Astrocyte of the cerebellum (primary cell): ENCODE measurements around the gene ETV3L.

Experiments
- DNase-seq: peaks from one replicate; pipeline ENCODE4 v3.0.0-alpha.2; 2011; ENCODE audit warnings: low read depth
- H3K4me3 ChIP-seq: 2 replicates; pipeline ENCODE4 v1.5.1; 2011; ENCODE audit warnings: mild to moderate bottlenecking, low read depth, low read length, moderate library complexity
- in situ Hi-C: cut with HindIII; loops from 2 replicates; pipeline ENCODE4 v1.10.0; 2017; ENCODE audit warnings: low sequenced_read_pairs
- TF ChIP-seq, protein P1 (sequence below): IDR thresholded peaks from 2 replicates; pipeline ENCODE4 v1.5.1; 2012; ENCODE audit warnings: low read length, low read depth, moderate library complexity, mild to moderate bottlenecking; ENCODE audit errors: missing control alignments

The ETV3L gene

GRCh38 chr1:157137408-157138219 lies 38.0 kb upstream of the ETV3L start:
- TF ChIP-seq, protein P1, sequence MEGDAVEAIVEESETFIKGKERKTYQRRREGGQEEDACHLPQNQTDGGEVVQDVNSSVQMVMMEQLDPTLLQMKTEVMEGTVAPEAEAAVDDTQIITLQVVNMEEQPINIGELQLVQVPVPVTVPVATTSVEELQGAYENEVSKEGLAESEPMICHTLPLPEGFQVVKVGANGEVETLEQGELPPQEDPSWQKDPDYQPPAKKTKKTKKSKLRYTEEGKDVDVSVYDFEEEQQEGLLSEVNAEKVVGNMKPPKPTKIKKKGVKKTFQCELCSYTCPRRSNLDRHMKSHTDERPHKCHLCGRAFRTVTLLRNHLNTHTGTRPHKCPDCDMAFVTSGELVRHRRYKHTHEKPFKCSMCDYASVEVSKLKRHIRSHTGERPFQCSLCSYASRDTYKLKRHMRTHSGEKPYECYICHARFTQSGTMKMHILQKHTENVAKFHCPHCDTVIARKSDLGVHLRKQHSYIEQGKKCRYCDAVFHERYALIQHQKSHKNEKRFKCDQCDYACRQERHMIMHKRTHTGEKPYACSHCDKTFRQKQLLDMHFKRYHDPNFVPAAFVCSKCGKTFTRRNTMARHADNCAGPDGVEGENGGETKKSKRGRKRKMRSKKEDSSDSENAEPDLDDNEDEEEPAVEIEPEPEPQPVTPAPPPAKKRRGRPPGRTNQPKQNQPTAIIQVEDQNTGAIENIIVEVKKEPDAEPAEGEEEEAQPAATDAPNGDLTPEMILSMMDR, result no peak
- DNase-seq, result no peak
- peak overlapping the region; percentile 97 for H3K4me3 ChIP-seq
- in situ Hi-C loops, result no loop called here

- in situ Hi-C loops, result no loop called here
- peak overlapping the region; percentile 97 for H3K4me3 ChIP-seq
- TF ChIP-seq, protein P1, result no peak
- DNase-seq, result no peak
These were observed 37.4 kb upstream of the ETV3L start for GRCh38 chr1:157137046-157137407.

DNA sequence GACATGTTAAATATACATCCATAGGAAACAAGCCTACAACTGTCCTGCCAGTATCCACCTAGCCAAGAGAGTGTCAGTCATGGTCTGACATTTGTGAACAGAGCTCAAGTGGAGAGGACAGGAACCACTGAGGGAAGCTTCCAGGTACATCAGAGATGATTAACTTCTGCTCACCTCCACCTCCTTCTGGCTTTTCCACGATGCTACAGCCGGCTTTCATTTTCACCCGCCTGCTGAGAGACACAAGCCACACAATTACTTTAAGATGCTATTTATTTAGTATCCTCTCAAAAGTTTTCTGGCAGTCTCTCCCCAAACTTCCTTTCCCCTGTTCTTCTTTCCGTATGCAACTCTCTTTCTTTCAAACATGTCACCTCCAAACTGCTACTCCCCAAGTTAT lies 36.5 kb upstream of the ETV3L start:
- in situ Hi-C loops, result no loop called here
- TF ChIP-seq, protein P1, result no peak
- no peak for DNase-seq
- peak overlapping the region; percentile 97 for H3K4me3 ChIP-seq

DNA sequence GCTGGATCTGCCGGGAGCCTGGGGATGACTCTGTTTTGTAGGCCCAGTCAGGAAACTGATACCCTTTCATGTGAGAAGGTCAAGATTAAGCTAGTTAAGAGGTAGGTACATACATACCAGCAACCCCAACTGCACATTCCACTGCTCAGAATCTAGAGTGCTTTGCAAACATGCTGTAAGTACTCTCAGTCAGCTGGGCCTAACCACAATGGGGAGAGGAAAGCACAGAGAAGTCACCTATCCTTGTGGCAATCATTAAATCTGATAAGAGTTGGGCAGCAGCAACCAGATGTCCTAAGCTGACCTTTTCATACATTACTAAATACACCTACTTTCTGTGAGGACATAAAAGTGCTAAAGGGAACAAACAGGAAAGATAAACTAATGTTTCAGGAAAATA lies 36.0 kb upstream of the ETV3L start:
- no peak for DNase-seq
- TF ChIP-seq, protein P1, result no peak
- no peak overlapping the region for H3K4me3 ChIP-seq
- in situ Hi-C loops, result no loop called here

DNA sequence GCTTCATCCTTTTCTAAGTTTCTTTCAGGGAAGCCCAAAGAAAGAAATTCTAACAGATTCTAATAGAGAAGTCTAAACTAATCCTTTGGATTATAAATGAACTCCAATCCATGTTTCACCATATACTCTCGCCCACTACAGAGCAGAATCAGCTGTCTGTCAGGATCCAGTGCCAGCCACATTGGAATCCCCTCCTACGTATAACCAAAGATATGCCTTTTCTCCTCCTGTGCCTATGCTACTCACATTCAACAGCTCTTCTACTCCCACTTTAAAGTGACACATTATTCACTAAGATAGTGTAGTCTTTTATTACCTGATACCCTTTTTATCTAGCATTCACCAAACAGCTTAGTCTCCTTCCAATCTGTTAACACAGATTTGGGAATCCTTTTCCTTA lies 35.5 kb upstream of the ETV3L start:
- no peak for DNase-seq
- in situ Hi-C loops, result no loop called here
- TF ChIP-seq, protein P1, result no peak
- H3K4me3 ChIP-seq, result no peak overlapping the region

- H3K4me3 ChIP-seq, result no peak overlapping the region
- in situ Hi-C loops, result no loop called here
- TF ChIP-seq, protein P1, result no peak
- no peak for DNase-seq
These were observed 34.8 kb upstream of the ETV3L start for GRCh38 chr1:157134442-157134841.
